GM12864 (cell line): ENCODE measurements around the gene LHX1.

Source experiments
- DNase-seq: peaks from one replicate; pipeline ENCODE4 v3.0.0-alpha.2; 2011; ENCODE audit warnings: low read depth
- H3K4me3 ChIP-seq: 2 replicates; pipeline ENCODE4 v1.5.1; 2011; ENCODE audit warnings: mild to moderate bottlenecking, low read depth, low read length, control low read depth
- CTCF ChIP-seq: IDR thresholded peaks from 2 replicates; pipeline ENCODE4 v1.5.1; 2011; ENCODE audit warnings: low read depth, mild to moderate bottlenecking, moderate library complexity, low read length, control low read depth, inconsistent platforms; ENCODE audit errors: missing control alignments

Gene LHX1

GRCh38 chr17:36944553-36944952, 7.3 kb downstream of the LHX1 start:
- no peak for DNase-seq
- TF ChIP-seq CTCF, result no peak
- H3K4me3 ChIP-seq, result no peak overlapping the region

- DNase-seq, result no peak
- TF ChIP-seq CTCF, result no peak
- H3K4me3 ChIP-seq, result no peak overlapping the region
These were observed 7.9 kb downstream of the LHX1 start for GRCh38 chr17:36945140-36945539.

- DNase-seq, result no peak
- H3K4me3 ChIP-seq, result no peak overlapping the region
- TF ChIP-seq CTCF, result peak; percentile 13
These were observed 8.9 kb downstream of the LHX1 start for GRCh38 chr17:36945959-36946725.

GRCh38 chr17:36946726-36947091, 9.4 kb downstream of the LHX1 start:
- no peak overlapping the region for H3K4me3 ChIP-seq
- no peak for DNase-seq
- TF ChIP-seq CTCF, result no peak

- no peak for TF ChIP-seq CTCF
- H3K4me3 ChIP-seq, result peak overlapping the region; percentile 91
- no peak for DNase-seq
These were observed 10.8 kb downstream of the LHX1 start for GRCh38 chr17:36947922-36948716.

GRCh38 chr17:36948717-36949460, 11.6 kb downstream of the LHX1 start, which contains the start of gene AATF:
TSS of gene AATF (plus strand) at chr17:36948954. CDS start at chr17:36949126, 172 bp downstream.
- H3K4me3 ChIP-seq, result peak within 1 kb of the TSS; percentile 91
- DNase-seq, result peak; percentile 88
- no peak for TF ChIP-seq CTCF
